H9 (cell line): Measurements from ENCODE around the gene MACROD1. TPM values are rescaled to one million over a fixed set of nuclear protein-coding genes. Genes with fewer than 3 reads are reported as not detected.

Experiments used
- DNase-seq: peaks from one replicate; pipeline ENCODE4 v3.0.0-alpha.2; 2017
- H2AFZ ChIP-seq: one replicate; pipeline ENCODE4 v1.6.1; 2013; ENCODE audit warnings: mild to moderate bottlenecking, low read length, control low read depth, moderate library complexity
- H2AK5ac ChIP-seq: 2 replicates; pipeline ENCODE4 v1.6.1; 2013; ENCODE audit warnings: low read length, control low read depth, mixed read lengths; ENCODE audit not compliant: insufficient read length
- H2BK120ac ChIP-seq: one replicate; pipeline ENCODE4 v1.6.1; 2013; ENCODE audit warnings: low read depth, mild to moderate bottlenecking, low read length, control low read depth, inconsistent platforms; ENCODE audit not compliant: poor library complexity, severe bottlenecking
- H2BK12ac ChIP-seq: 2 replicates; pipeline ENCODE4 v1.6.1; 2013; ENCODE audit warnings: low read length, control low read depth, mixed read lengths, low read depth; ENCODE audit not compliant: insufficient read length
- H2BK15ac ChIP-seq: 2 replicates; pipeline ENCODE4 v1.6.1; 2013; ENCODE audit warnings: low read depth, low read length, control low read depth
- H2BK20ac ChIP-seq: one replicate; pipeline ENCODE4 v1.6.1; 2013; ENCODE audit warnings: low read depth, mild to moderate bottlenecking, low read length, control low read depth, inconsistent platforms; ENCODE audit not compliant: poor library complexity, severe bottlenecking
- H2BK5ac ChIP-seq: 2 replicates; pipeline ENCODE4 v1.6.1; 2013; ENCODE audit warnings: low read length, control low read depth, mixed read lengths; ENCODE audit not compliant: insufficient read length
- H3K14ac ChIP-seq: 2 replicates; pipeline ENCODE4 v1.6.1; 2013; ENCODE audit warnings: low read length, control low read depth; ENCODE audit not compliant: insufficient read depth
- H3K18ac ChIP-seq: 2 replicates; pipeline ENCODE4 v1.6.1; 2013; ENCODE audit warnings: low read depth, mild to moderate bottlenecking, mixed read lengths, low read length, control low read depth; ENCODE audit not compliant: insufficient read length
- H3K23ac ChIP-seq: 2 replicates; pipeline ENCODE4 v1.6.1; 2013; ENCODE audit warnings: low read length, control low read depth, mixed read lengths, low read depth; ENCODE audit not compliant: insufficient read length
- H3K23me2 ChIP-seq: 2 replicates; pipeline ENCODE4 v1.6.1; 2013; ENCODE audit warnings: low read depth, mild to moderate bottlenecking, mixed read lengths, low read length, control low read depth; ENCODE audit not compliant: insufficient read length, poor library complexity, severe bottlenecking
- H3K27ac ChIP-seq: 2 replicates; pipeline ENCODE4 v1.5.1; 2013; ENCODE audit warnings: low read length, control low read depth, mixed read lengths, low read depth; ENCODE audit not compliant: insufficient read length
- H3K27me3 ChIP-seq: 2 replicates; pipeline ENCODE4 v1.6.1; 2013; ENCODE audit warnings: low read length, control low read depth, inconsistent platforms; ENCODE audit not compliant: insufficient read depth
- H3K4ac ChIP-seq: 2 replicates; pipeline ENCODE4 v1.6.1; 2013; ENCODE audit warnings: low read depth, mild to moderate bottlenecking, control low read depth, inconsistent platforms, low read length, moderate library complexity
- H3K4me1 ChIP-seq: 2 replicates; pipeline ENCODE4 v1.6.1; 2013; ENCODE audit warnings: low read length, control low read depth, inconsistent platforms; ENCODE audit not compliant: insufficient read depth
- H3K4me2 ChIP-seq: 2 replicates; pipeline ENCODE4 v1.6.1; 2013; ENCODE audit warnings: low read length, control low read depth, mixed read lengths; ENCODE audit not compliant: insufficient read length, insufficient read depth
- H3K56ac ChIP-seq: 2 replicates; pipeline ENCODE4 v1.6.1; 2013; ENCODE audit warnings: low read depth, mild to moderate bottlenecking, mixed read lengths, low read length, control low read depth; ENCODE audit not compliant: insufficient read length
- H3K79me1 ChIP-seq: 2 replicates; pipeline ENCODE4 v1.6.1; 2013; ENCODE audit warnings: low read depth, mild to moderate bottlenecking, moderate library complexity, low read length, control low read depth, inconsistent platforms; ENCODE audit not compliant: insufficient read depth, poor library complexity, severe bottlenecking
- H3K79me2 ChIP-seq: 2 replicates; pipeline ENCODE4 v1.6.1; 2013; ENCODE audit warnings: low read length, control low read depth, inconsistent platforms; ENCODE audit not compliant: insufficient read depth
- H3K9ac ChIP-seq: 2 replicates; pipeline ENCODE4 v1.6.1; 2013; ENCODE audit warnings: low read length, control low read depth, mixed read lengths; ENCODE audit not compliant: insufficient read length; ENCODE audit errors: extremely low read depth
- H3K9me3 ChIP-seq: one replicate; pipeline ENCODE4 v1.6.1; 2013; ENCODE audit warnings: low read depth, low read length, inconsistent platforms; ENCODE audit not compliant: control insufficient read depth
- H3T11ph ChIP-seq: one replicate; pipeline ENCODE4 v1.6.1; 2013; ENCODE audit warnings: mild to moderate bottlenecking, low read length, control low read depth, inconsistent platforms
- H4K20me1 ChIP-seq: one replicate; pipeline ENCODE4 v1.6.1; 2013; ENCODE audit not compliant: control insufficient read depth, insufficient read length, insufficient read depth
- H4K5ac ChIP-seq: 2 replicates; pipeline ENCODE4 v1.6.1; 2013; ENCODE audit warnings: low read depth, mild to moderate bottlenecking, mixed read lengths, low read length, control low read depth; ENCODE audit not compliant: insufficient read length
- H4K8ac ChIP-seq: replicated peaks from 2 replicates; pipeline ENCODE4 v1.6.1; 2013; ENCODE audit warnings: low read length, control low read depth, mixed read lengths, low read depth; ENCODE audit not compliant: insufficient read length
- H4K91ac ChIP-seq: 2 replicates; pipeline ENCODE4 v1.6.1; 2013; ENCODE audit warnings: low read depth, mild to moderate bottlenecking, moderate library complexity, mixed read lengths, low read length, control low read depth; ENCODE audit not compliant: insufficient read length
- H3K27ac Mint-ChIP-seq, 3 experiments: 2 replicates in 2 of 3; 3 replicates in 1 of 3; pipeline ENCODE4 v1.8.0; 2020 to 2021; ENCODE audit warnings: mixed read lengths in 3 of 3, mild to moderate bottlenecking in 1 of 3, moderate library complexity in 1 of 3
- H3K27me3 Mint-ChIP-seq: 2 replicates; pipeline ENCODE4 v1.8.0; 2021; ENCODE audit warnings: low read depth, mild to moderate bottlenecking, moderate library complexity, mixed read lengths
- H3K36me3 Mint-ChIP-seq, 3 experiments: 2 replicates in 2 of 3; 3 replicates in 1 of 3; pipeline ENCODE4 v1.8.0; 2020 to 2021; ENCODE audit warnings: low read depth in 3 of 3, mixed read lengths in 3 of 3; ENCODE audit not compliant: insufficient read depth in 1 of 3
- H3K4me1 Mint-ChIP-seq, 2 experiments: 2 replicates each; pipeline ENCODE4 v1.8.0; 2020; ENCODE audit warnings: mixed read lengths in 2 of 2
- H3K4me3 Mint-ChIP-seq, 2 experiments: 2 replicates in 1 of 2; 3 replicates in 1 of 2; pipeline ENCODE4 v1.8.0; 2020 to 2021; ENCODE audit warnings: mild to moderate bottlenecking in 2 of 2, mixed read lengths in 2 of 2, moderate library complexity in 1 of 2
- H3K9me3 Mint-ChIP-seq, 2 experiments: 2 replicates in 1 of 2; 3 replicates in 1 of 2; pipeline ENCODE4 v1.8.0; 2020; ENCODE audit warnings: mild to moderate bottlenecking in 2 of 2, mixed read lengths in 2 of 2, moderate library complexity in 1 of 2
- CTCF ChIP-seq: fragments of 200-600 bp; sonication (generic); conservative IDR thresholded peaks from 3 replicates; pipeline ENCODE4 v1.8.0; 2021; ENCODE audit warnings: antibody characterized with exemption, mild to moderate bottlenecking
- WGBS: extraction: QIAGEN DNeasy Blood & Tissue Kit; methylation state at CpG from one replicate; pipeline ENCODE4 v1.1.7; 2013; ENCODE audit warnings: missing lambda C conversion rate, low lambda C conversion rate, mixed read lengths; ENCODE audit not compliant: insufficient read length; ENCODE audit errors: extremely low coverage; 5-methylcytosine and 5-hydroxymethylcytosine counted together
- total RNA-seq: library from RNA; stranded (reverse); gene quantifications from 2 replicates; pipeline ENCODE4 v1.2.1, GENCODE V29; 2021

The MACROD1 gene
- total RNA-seq, 1 experiment from 2014 or later, result 21.2 TPM

DNA sequence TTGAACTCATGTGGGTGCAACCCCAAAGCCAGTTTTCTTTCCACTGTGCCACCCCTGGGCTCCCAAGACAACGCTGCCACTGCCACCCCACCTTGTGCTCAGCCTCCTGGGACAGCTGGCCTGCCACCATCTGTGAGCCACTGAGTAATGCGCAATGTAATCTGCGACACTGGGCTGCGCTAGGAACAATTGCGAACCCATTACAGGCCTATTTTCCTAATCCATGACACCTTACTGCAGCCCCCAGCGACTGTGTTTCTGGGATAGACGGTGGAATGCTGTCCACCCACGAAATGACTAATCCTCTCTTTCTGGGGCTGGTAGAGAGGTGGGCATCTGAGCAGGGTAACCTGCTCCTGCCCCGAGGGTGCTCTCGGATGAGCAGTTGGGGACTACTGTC lies 108.0 kb downstream of the MACROD1 start:
- no peak overlapping the region for H3K18ac ChIP-seq
- H2BK12ac ChIP-seq, result no peak overlapping the region
- no peak overlapping the region for H3K9ac ChIP-seq
- no peaks in the 10 kb centered on the region for H3K79me2 ChIP-seq
- H3K56ac ChIP-seq, result no peak overlapping the region
- H2BK20ac ChIP-seq, result no peak overlapping the region
- no peak overlapping the region for H2AFZ ChIP-seq
- H3K23me2 ChIP-seq, result peaks cover 10% of the 10 kb centered on the region
- no peak overlapping the region for H3K23ac ChIP-seq
- H3T11ph ChIP-seq, result no peak overlapping the region
- no peak overlapping the region for H2BK15ac ChIP-seq
- no peak overlapping the region for H3K4ac ChIP-seq
- no peak overlapping the region for H4K5ac ChIP-seq
- DNase-seq, result no peak
- no peak overlapping the region for H3K27ac ChIP-seq
- no peak overlapping the region for H2BK5ac ChIP-seq
- no CpG with 5 or more reads among the region's 10 CpGs for WGBS
- H3K27me3 ChIP-seq, result peaks cover 20% of the 10 kb centered on the region; the same call in 1 of the 2 replicates
- H3K27ac Mint-ChIP-seq, result no peak overlapping the region
- H4K8ac ChIP-seq, result no peak overlapping the region
- peaks cover 82% of the 10 kb centered on the region for H3K27me3 Mint-ChIP-seq
- no peak for TF ChIP-seq CTCF
- no peak overlapping the region for H3K4me2 ChIP-seq
- H4K20me1 ChIP-seq, result no peaks in the 10 kb centered on the region
- H3K4me3 Mint-ChIP-seq, result no peak overlapping the region
- no peak overlapping the region for H2AK5ac ChIP-seq
- H3K14ac ChIP-seq, result no peak overlapping the region
- no peaks in the 10 kb centered on the region for H3K9me3 ChIP-seq
- H3K4me1 ChIP-seq, result no peaks in the 10 kb centered on the region
- no peaks in the 10 kb centered on the region for H3K79me1 ChIP-seq
- no peak overlapping the region for H2BK120ac ChIP-seq
- no peaks in the 10 kb centered on the region for H3K36me3 Mint-ChIP-seq
- no peak overlapping the region for H4K91ac ChIP-seq
- peaks cover 28 to 31% of the 10 kb centered on the region in 2 experiments for H3K4me1 Mint-ChIP-seq
- no peaks in the 10 kb centered on the region; a peak in 1 of 5 replicates for H3K9me3 Mint-ChIP-seq
